ENCODE data around the gene LRRC46.

LRRC46 gene

DNA sequence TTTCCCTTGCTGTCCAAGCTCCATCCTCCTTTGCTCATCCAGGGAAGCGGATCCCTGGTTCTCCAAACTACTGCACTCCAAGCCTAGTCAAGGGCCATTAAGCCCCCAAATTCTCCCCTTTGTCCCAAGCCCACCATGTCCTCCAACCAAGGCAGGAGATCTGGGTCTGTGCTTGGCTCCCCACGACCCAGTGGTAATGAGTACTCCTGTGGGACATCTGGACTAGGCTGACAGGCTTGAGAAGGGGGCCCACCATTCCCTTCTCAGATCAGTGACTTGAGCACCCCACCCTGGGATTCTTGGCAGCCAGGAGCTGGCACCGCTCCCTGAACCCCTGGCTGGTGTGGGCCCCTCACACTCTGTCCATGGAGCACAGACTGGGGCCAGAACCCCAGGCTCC lies 27.0 kb upstream of the LRRC46 start:
- TF ChIP-seq, protein P1, sequence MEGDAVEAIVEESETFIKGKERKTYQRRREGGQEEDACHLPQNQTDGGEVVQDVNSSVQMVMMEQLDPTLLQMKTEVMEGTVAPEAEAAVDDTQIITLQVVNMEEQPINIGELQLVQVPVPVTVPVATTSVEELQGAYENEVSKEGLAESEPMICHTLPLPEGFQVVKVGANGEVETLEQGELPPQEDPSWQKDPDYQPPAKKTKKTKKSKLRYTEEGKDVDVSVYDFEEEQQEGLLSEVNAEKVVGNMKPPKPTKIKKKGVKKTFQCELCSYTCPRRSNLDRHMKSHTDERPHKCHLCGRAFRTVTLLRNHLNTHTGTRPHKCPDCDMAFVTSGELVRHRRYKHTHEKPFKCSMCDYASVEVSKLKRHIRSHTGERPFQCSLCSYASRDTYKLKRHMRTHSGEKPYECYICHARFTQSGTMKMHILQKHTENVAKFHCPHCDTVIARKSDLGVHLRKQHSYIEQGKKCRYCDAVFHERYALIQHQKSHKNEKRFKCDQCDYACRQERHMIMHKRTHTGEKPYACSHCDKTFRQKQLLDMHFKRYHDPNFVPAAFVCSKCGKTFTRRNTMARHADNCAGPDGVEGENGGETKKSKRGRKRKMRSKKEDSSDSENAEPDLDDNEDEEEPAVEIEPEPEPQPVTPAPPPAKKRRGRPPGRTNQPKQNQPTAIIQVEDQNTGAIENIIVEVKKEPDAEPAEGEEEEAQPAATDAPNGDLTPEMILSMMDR (IDR thresholded peaks at IDR 0.05; ENCODE audit: low read depth, low read length) = no peak

DNA sequence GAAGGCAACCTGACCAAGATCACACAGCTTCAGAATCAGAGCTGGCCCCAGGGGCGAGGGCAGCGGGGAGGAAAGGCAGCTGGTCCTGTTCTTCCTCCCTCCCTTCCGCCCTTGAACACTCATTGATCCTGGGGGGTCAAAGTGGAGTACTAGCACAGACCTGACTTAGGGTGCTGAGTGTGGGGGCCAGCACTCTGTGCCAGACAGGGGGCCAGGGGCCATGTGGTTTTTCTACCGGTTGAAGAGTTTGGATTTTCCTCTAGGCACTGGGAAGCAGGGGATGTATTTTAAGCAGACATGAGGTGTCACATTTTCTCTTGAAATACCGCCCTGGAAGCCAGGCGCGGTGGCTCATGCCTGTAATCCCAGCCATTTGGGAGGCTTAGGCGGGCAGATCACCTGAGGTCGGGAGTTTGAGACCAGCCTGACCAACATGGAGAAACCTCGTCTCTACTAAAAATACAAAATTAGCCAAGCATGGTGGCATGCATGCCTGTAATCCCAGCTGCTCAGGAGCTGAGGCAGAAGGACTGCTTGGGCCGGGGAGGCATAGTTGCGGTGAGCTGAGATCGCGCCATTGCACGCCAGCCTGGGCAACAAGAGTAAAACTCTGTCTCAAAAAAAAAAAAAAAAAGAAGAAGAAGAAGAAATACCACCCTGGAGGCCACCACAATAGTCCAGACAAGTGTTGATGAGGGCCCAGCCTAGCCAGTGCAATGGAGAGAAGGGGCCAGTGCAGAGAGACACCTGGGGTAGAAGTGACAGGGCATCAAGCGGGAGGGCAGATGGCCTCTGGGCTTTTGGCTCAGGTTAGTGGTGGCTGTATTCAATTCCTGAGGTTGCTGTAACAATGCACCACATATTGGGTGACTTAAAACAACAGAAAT lies 25.2 kb upstream of the LRRC46 start:
- TF ChIP-seq, protein P1 (IDR thresholded peaks at IDR 0.05; ENCODE audit: low read depth, low read length) = no peak
- H3K4me3 ChIP-seq (ENCODE audit: low read depth, low read length) = no peak overlapping the region

More for the DNA sequence above, 27.0 kb upstream of the LRRC46 start:
- no peak overlapping the region for H3K4me3 ChIP-seq (ENCODE audit: low read depth, low read length)

- TF ChIP-seq, protein P1 (IDR thresholded peaks at IDR 0.05; ENCODE audit: low read depth, low read length) = no peak
- no peak overlapping the region for H3K4me3 ChIP-seq (ENCODE audit: low read depth, low read length)
Observed at GRCh38 chr17:47806913-47807255, 24.6 kb upstream of the LRRC46 start.

DNA sequence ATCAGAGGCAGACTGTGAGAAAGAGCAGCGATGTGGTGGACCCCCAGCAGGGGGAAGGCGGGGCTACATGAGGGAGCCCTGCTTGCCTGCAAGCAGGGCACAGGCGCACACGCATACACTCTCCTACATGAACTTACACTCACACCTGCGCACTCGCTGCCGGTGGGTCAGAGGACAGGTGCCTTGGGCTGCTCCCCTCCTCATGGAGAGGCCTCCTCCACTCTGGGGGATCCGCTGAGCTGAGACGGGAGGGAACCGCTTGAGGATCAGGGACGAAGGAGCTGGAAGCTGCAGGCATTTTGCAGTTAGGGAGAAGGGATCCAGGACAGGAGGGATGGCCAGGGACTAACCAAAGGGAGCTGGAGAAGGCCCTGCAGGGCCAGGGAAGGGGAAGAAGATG lies 24.0 kb upstream of the LRRC46 start:
- TF ChIP-seq, protein P1 (IDR thresholded peaks at IDR 0.05; ENCODE audit: low read depth, low read length) = no peak
- no peak overlapping the region for H3K4me3 ChIP-seq (ENCODE audit: low read depth, low read length)

DNA sequence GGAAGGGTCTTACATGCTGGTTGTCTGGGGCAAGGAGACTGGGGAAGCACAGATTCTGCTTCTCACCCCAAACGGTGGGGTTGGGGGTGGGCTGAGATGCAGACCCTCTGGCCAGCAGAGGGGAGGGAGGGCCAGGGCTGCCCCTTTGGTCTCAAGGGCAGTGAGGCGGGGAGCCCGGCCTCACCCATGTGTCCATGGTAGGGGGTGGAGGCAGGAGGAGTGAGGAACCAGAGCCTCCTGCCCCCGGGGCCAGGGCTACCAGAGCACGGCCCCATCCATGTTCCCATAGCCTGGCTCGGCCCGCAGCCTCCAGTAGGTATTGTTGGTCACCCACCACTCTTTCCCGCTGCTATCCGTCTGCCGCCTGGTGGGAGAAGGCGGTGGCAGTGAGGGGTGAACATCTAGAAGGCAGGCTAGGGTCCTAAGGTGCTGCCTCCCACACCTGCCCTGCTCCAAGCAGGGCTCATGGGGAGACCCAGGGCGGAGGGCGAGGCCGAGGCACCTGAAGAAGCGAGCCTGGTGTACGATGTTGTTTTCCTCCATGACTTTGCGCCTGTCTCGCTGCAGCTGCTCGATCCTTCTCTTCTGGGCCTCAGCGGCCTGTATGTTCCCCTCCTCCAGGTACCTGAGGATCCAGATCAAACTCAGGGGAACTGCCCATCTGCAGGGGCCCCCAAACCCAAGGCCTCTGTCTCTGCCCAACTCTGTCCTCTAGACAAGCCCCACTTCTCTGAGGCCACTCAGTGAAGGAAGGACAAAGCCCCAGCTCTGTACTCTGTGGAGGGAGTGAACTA lies 23.2 kb upstream of the LRRC46 start:
- TF ChIP-seq, protein P1 (IDR thresholded peaks at IDR 0.05; ENCODE audit: low read depth, low read length) = no peak

GRCh38 chr17:47808830-47809480 lies 22.5 kb upstream of the LRRC46 start:
- TF ChIP-seq, protein P1 (IDR thresholded peaks at IDR 0.05; ENCODE audit: low read depth, low read length) = no peak
- no peak overlapping the region for H3K4me3 ChIP-seq (ENCODE audit: low read depth, low read length)

More for the DNA sequence above, 23.2 kb upstream of the LRRC46 start:
- no peak overlapping the region for H3K4me3 ChIP-seq (ENCODE audit: low read depth, low read length)

Measured in WI38 (cell line).